GM21526 (cell line): Measurements from ENCODE around the gene PCED1B.
"Not testable (repeated sequence)": the region's sequence is repeated elsewhere in the genome, so short reads cannot be mapped to it uniquely, and the experiment has no call there.

Experiments used
- ATAC-seq: cut with Tn5 transposase; IDR thresholded peaks from one replicate; pipeline ENCODE4 v1.9.1; 2021; ENCODE audit warnings: moderate library complexity; ENCODE audit not compliant: unreplicated experiment, low FRiP score

The PCED1B gene

DNA sequence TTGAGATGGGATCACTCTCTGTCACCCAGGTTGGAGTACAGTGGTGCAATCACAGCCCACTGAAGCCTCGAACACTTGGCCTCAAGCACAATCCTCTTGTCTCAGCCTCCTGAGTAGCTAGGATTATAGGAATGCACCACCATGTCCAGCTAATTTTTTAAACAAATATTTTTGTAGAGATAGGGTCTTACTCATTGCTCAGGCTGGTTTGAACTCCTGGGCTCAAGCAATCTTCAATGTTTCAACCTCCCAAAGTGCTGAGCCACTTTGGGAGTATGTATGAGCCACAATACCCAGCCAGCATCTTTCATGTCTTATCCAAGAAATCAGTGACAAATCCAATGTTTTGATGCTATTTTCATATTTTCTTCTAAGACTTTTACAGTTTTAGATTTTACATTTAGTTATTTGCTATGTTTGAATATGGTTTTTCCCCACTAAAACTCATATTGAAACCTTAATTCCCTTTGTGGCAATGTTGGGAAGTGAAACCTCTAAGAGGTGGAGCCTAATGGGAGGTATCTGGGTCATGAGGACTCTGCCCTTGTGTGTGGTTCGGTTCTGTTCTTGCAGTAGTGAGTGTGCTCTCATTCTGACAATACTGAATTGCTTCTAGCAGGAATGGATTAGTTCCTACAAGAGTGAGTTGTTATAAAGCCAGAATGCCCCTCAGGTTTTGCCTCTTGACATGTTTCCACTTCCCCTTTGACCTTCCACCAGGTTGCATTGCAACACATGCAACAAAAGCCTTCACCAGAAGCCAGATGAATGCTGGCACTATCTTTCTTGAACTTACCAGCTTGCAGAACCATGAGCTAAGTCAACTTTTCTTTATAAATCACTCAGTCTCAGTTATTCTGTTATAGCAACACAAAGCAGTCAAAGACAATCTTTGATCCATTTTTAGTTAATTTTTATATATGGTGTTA lies 81.2 kb downstream of the PCED1B start:
- no peak for ATAC-seq

DNA sequence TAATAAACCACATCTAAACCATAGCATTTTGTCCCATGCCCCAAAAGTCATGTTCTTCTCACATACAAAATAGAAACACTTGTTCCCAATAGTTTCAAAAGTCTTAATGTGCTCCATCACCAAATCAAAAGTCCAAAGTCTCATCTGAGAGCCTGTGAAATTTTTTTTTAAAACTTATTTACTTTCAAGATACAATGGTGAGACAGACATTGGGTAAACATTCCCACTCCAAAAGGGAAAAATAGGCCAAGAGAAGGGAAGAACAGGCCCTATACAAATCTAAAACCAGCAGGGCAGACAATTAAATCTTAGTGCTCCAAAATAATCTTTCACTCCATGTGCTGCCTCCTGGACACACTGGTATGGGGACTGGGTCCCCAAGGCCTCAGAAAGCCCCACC lies 84.7 kb downstream of the PCED1B start:
- ATAC-seq: no peak

DNA sequence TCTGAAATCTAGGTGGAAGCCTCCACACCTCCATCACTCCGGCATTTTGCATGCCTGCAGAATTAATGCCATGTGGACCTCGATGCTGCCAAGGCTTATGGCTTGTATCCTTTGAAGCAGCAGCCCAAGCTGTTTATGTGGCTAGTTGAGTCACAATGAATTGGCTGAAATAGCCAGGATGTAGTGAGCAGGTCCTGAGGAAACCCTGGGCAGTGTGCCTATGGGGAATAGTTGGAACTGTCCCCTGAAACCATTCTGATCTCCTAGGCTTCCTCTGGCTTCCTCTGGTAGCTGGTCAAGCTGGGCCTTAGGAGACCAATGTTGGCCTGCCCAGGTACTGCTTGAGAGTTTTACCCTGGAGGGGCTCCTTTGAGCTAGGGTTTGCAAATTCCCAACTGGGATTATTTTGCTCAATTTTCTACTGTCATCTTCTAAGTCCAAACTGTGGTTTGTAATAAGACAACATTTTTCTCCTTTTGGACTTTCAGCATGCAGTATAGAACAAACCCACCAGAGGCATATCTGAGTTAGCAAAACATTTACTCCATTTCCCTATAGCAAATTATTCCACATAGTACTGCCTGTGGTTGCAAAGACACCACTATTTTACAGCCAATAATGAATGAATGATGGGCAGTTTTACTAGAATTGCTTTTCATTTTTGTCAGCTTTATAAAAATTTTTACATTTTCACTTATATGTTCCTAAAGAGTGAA lies 85.5 kb downstream of the PCED1B start:
- no peak for ATAC-seq

DNA sequence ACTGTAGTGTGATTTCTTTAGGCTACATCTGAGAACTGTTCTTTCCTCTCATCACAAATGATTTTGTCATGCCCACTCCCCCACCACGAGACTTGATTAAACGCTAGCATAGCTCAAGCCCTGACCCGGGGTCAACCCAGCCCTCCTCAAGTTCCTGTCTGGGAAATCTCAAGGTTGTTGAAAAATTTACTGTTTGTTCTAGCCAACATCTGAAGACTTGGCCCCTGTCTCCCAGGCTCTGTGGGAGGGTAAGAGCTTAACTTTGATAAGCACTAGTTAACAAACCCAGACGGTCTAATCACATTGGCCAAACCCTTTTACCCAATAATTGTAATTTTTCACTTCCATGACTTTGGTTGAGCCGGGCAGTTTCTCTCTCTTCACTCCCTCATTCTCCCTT lies 86.5 kb downstream of the PCED1B start:
- no peak for ATAC-seq

DNA sequence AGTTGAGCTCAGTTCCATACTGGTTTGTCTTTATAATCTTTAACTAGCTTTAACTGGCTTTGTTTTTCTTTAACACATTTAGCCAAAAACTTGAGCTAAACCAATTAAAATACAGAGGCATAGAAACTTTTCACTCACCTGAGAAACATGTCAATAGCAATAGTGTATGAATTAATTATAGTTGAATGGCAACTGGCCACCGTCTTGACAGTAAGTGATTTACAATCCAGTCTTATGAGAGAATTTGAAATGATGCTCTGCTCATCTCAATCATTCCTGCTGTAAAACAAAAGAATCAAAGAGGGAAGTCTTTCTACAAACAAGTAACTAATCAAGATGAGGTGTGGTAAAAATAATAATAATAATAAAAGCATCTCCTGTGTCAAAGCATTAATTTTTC lies 86.9 kb downstream of the PCED1B start:
- ATAC-seq: no peak

DNA sequence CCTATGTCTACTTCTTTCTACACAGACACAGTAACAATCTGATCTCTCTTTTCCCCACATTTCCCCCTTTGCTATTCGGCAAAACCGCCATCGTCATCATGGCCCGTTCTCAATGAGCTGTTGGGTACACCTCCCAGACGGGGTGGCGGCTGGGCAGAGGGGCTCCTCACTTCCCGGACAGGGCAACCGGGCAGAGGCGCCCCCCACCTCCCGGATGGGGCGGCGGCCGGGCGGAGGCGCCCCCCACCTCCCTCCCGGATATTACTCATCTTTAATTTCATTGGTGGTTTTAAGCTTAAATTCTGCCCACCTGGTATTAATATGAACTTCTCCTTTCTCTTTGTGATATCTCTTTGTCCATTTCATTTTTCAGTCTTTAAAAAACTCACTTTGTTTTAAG lies 90.9 kb downstream of the PCED1B start:
- not testable (repeated sequence) for ATAC-seq

DNA sequence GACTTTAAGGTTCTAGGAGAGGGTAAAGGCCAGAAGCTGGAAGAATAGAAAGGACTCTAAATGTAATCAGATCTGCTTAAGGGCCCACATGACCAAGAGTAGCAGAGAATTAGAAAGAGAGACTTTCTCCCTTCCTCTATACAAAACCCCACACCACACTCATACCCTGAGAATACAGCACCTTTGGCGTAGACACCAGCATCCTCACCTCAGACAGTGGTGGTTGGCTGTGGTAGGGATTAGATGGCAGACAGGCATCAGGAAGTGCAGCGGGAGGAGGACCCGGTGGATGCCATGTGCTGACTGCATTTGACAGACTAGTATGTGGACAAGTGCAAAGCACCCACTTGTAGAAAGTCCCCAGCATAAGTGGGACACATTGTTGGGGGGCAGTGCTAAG lies 98.6 kb downstream of the PCED1B start:
- ATAC-seq: no peak

DNA sequence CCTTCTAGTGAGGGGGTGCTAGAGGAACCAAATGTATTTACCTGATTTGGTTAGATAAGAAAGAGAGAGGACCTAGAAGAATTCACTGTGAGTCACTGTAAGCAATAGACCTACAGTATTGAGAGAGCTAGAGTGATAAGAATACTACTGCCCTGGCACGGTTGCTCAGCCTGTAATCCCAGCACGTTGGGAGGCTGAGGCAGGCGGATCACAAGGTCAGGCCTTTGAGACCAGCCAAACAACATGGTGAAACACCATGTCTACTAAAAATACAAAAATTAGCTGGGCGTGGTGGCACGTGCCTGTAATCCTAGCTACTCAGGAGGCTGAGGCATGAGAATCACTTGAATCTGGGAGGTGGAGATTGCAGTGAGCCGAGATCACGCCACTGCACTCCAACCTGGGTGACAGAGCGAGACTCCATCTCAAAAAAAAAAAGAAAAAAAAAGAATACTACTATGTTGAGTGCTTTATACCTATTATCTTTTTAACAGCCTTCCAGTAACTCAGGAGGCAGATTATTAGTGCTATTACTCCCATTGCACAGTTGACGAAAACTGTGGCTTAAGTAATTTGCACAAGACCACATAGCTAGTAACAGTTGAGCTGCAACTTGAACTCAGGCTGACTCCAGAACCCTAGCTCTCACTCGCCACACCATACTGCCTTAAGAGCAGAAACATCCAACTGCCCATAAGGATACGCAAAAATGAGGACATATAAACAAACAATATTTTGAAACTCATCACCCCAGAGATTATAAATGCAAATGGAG lies 102.9 kb downstream of the PCED1B start:
- ATAC-seq: not testable (repeated sequence)

DNA sequence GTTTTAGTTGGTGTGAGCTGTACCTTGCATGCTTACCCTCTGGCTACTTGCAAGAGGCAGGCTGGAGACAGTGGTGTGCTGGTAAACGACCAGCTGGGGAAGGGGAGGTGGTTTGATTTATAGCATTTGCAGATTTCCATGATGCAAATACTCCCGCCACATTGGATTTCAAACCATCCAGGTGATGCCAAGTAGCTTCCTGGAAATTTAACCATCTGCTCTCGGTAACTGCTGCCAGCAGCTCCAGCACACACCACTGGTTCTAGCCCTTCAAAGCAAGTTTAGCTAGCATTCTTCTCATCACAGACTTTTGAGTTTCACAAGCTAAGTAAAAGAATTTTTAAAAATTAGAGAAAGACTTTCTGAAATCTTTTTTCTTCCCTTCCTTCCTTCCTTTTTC lies 104.8 kb downstream of the PCED1B start:
- no peak for ATAC-seq

DNA sequence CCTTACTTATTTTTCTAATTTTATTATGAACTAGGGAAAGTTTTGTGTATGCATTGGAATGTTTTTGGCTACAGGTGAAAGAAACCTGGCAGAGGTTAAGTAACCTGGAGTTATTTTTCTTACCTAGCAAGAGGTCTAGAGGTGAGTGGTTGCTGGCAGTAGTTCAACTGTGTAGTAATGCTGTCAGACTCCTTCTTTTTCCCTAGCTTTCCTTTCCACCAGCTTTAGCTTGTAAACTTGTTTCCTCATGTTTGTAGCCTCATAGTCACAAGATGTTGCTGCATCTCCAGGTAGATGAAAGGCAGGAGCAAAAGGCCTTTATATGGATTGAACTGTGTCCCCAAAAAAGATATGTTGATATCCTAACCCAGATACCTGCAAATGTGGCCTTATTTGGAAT lies 105.4 kb downstream of the PCED1B start:
- ATAC-seq: no peak

DNA sequence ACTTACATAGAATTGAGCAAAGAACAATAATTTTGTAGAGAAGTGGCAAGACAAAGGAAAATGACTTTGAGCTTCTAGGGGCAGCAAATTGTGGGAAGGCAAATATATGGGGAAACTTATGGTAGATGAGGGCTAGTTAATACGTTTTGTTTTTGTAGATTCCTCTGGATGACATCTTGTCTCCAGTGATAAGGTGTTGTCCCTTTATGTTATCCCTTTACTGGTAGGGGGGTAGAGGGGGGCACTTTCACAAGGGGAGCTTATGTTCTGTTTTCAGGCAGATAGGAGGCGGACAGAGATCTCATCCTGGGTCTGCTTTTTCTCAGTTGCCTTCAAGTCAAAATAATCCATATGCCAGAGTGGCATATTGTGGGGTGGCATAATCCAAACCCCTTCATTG lies 106.8 kb downstream of the PCED1B start:
- no peak for ATAC-seq

DNA sequence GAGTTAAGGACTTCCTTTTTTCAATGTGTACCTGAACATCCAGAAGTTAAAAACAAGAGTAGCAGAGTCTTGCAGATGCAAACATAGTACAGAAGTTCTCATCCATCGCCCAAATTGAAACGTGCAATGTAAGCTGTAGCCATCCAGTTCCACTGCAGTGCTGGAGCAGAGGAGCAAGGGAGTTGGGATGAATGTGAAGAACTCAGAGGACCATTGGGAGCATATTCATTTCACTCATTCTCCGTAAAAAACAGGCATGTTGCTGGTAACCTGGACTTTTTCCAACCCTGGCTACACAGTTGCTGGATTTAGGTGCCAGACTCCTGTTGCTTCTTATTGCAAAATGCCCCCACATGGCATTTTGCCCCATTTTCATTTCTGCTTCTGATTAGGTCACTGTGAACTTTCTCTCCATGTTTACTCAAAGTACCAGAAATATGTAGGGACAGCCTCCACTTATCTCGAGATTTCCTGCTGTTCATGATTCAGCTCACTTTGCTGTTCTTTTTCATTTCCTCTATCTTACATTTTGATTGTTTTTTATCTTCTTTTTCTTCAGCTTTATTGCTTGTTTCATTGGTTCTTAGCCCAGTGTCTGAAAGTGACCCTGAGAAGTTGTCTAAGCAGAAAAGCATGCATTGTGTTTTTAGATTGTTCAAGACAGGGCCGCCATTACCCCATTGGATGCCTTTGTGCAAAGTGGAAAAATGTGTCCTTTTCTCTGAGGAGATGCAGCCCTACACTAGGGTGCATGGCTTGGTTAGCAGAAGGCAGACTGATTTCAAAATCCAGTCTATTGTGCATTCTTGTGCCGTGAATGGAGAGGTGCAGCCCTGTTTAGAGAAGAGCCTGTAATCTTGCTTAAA lies 109.4 kb downstream of the PCED1B start:
- no peak for ATAC-seq

DNA sequence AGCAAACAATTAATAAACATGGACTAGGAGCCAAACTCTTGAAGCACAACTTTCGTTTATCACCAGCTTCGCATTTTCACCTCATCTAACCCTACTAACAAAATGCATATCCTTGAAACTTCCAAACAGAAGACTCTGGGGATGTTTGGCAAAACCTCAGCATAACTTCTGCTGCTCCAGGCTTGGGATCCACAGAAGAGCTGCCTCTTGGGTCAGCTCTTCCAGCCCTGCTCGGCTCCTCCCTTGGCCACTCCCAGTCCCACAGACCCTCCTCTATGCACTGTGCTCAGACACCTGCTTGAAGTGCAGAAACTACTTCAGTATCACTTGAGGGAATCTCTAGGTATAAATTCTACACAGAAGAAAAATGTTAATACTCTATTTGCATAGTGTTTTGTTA lies 110.3 kb downstream of the PCED1B start:
- ATAC-seq: no peak

DNA sequence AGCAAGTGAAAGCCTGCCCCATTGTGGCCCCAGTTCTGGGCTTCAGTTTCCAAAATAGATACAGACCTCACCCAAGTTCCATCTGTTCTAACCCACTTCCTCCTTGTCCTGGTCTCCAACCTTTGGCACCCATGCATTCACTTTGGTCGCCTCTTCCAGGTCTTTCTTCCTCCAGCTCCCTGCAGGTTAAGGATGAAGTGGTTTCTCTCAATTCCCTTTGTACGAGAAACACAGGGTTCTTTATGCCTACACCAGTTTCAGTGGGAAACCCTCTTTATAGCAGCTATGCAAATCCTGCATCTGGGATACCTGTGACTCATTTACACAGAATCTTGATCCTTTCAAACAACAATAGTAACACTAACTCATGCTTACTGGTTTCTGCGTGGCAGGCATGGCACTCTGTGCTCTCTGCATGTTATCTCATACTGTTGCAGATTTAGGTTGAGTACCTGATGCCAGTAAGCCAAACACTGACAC lies 110.9 kb downstream of the PCED1B start:
- ATAC-seq: no peak

DNA sequence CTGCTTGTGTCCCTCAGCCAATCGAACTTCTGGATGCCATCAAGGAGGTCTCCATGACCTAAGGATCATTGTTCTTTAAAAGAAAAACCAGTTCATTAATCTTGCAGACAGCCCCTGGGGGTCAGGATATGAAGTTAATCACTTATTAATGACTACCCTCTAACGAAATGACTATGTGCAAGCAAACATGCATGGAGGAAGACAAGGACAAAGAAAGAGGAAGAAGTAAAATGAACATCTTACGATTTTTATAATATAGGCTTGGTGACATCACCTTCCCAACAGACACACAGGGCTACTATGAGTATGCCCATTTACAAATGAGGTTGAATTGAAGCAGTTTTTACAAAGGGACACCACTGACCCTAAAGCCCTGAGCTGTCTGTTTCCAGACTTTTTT lies 111.5 kb downstream of the PCED1B start:
- ATAC-seq: no peak

DNA sequence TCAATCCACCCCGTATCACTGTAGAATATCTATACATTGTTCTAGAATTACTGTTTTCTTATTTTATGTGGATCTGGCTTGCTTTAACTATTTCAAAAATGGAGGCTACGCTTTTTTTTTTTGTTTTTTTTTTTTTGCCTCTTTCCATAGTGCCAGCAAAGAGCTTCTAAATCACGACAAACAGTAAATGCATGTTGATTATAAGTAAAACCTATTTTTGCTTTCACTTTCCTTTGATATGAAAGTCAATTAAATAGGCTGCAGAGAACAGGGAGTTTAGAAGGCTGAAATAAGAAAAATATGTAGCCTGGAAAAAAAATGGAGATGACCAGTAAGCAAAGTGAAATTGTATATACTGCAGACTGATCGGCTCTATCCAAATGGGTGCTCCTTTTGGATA lies 112.6 kb downstream of the PCED1B start:
- no peak for ATAC-seq

DNA sequence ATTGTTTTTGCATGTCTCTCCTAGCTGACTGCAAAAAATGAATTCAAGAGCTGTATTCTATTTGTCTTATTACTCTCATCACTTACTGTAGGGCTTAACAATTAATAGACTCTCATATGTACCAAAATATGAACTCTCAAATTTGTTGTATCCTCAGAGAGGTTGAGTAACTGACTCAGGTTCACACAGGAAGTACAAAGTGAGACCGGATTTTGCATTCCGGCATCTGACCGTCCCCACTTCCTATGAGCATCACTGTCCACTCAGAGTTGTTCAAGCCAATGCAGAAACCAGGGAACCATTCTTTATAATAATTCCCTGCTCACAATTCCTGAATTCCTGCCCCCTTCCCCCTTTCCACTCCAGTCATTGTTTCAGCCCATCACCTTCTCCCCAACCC lies 113.6 kb downstream of the PCED1B start:
- no peak for ATAC-seq

DNA sequence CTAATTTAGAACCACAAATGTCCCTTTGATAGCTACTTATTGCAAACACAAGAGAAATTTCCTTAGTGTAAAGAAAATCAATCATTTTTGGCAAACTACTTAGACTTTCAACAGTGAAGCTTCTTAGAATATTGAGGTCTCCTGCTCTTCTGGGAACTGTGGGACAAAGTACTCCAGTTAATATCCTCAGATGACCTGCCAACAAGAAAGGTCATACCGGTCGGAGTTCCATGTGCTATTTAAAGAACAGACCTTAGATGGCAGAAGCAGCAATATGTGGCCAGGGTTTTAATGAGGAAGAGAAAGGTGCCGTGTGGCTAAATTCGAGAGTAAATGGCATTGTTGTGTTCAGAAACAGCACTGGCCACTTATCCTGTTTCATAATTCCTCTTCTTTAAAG lies 115.1 kb downstream of the PCED1B start:
- no peak for ATAC-seq

DNA sequence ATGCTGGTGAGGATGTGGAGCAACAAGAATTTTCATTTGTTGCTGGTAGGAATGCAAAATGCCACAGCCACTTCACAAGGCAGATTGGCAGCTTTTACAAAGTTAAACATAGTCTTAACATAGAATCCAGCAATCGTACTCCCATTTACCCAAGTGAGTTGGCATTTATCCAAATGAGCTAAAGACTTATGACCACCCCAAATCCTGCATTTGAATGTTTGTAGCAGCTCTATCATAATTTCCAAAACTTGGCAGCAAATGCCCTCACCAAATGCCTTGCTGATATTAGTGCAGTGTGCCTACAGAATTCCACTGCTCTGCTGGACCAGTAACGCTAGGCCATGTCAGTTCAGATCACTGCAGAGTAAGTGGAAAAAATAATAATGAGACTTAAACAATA lies 121.0 kb downstream of the PCED1B start:
- no peak for ATAC-seq

DNA sequence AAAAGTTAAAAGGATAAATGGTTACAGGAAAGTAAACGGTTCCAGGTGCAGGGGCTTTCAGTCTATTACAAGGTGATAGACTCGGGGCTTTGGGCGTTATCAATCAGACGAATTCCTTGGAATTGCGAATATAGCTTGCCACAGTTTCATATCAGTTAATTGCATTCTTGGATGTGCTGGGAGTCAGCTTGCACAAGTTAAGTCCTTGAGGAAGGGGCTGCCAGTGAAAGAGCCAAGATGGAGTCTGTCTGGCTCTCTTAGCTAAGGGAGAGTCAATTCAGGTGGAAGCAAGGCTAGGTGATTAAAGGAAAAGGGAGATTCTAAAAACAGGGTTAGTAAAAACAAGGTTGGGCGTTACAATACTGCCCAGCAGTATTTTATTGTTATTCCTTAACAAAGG lies 121.8 kb downstream of the PCED1B start:
- ATAC-seq: not testable (repeated sequence)
